A673 (cell line): Measurements from ENCODE around the gene SOX14. TPM values are rescaled to one million over a fixed set of nuclear protein-coding genes. Genes with fewer than 3 reads are reported as not detected.
A peak's percentile ranks its signal among the peaks of the same experiment; 100 is the strongest.

Experiments used
- BruUV-seq: library from RNA; stranded (reverse); fragments of 400-500 nt; replicated peaks from 2 replicates; lab custom pipeline; 2021; lab: Mats Ljungman, UMichigan
- CTCF ChIA-PET: fragments of 300-600 bp; sonication (Branson Sonifier 250); formaldehyde crosslinking; loops from one replicate; lab custom pipeline; 2022; ENCODE audit warnings: antibody characterized with exemption; lab: Charles Lee
- POLR2A ChIA-PET: fragments of 300-600 bp; sonication (Branson Sonifier 250); formaldehyde crosslinking; loops from one replicate; lab custom pipeline; 2022; ENCODE audit warnings: antibody characterized with exemption; ENCODE audit not compliant: low non-redundant PET; lab: Charles Lee
- DNase-seq: peaks from one replicate; pipeline ENCODE4 v3.0.0-alpha.2; 2015; ENCODE audit warnings: low spot score
- H3K27ac ChIP-seq: fragments of 200-600 bp; sonication (generic); 2 replicates; pipeline ENCODE4 v1.5.1; 2016; ENCODE audit warnings: mixed run types, low read depth, mild to moderate bottlenecking, mixed read lengths, antibody characterized with exemption, low read length; ENCODE audit not compliant: poor library complexity, severe bottlenecking
- H3K27me3 ChIP-seq: fragments of 200-600 bp; sonication (generic); replicated peaks from 2 replicates; pipeline ENCODE4 v1.6.1; 2017; ENCODE audit warnings: mixed run types, low read depth, mild to moderate bottlenecking, mixed read lengths, antibody characterized with exemption, low read length; ENCODE audit not compliant: insufficient read depth, poor library complexity
- H3K36me3 ChIP-seq: fragments of 200-600 bp; sonication (generic); 2 replicates; pipeline ENCODE4 v1.6.1; 2016; ENCODE audit warnings: mixed run types, mild to moderate bottlenecking, mixed read lengths, antibody characterized with exemption, low read length; ENCODE audit not compliant: insufficient read depth, poor library complexity, severe bottlenecking
- H3K4me1 ChIP-seq: fragments of 200-600 bp; sonication (generic); 2 replicates; pipeline ENCODE4 v1.6.1; 2017; ENCODE audit warnings: mixed run types, mild to moderate bottlenecking, mixed read lengths, antibody characterized with exemption, low read length; ENCODE audit not compliant: insufficient read depth, poor library complexity, severe bottlenecking
- H3K4me3 ChIP-seq: fragments of 200-600 bp; sonication (generic); 2 replicates; pipeline ENCODE4 v1.5.1; 2016; ENCODE audit warnings: low read depth, mixed run types, mild to moderate bottlenecking, mixed read lengths, low read length; ENCODE audit not compliant: poor library complexity, severe bottlenecking
- H3K9me3 ChIP-seq: fragments of 200-600 bp; sonication (generic); 2 replicates; pipeline ENCODE4 v1.6.1; 2016; ENCODE audit warnings: mixed run types, low read depth, mild to moderate bottlenecking, mixed read lengths, antibody characterized with exemption, low read length; ENCODE audit not compliant: poor library complexity, severe bottlenecking
- CTCF ChIP-seq: fragments of 300-800, 200-600 bp; sonication (generic); conservative IDR thresholded peaks from 2 replicates; pipeline ENCODE4 v1.5.1; 2017; ENCODE audit warnings: low read depth, mild to moderate bottlenecking, antibody characterized with exemption, low read length, moderate library complexity, mixed read lengths
- EZH2 ChIP-seq: fragments of 200-600 bp; sonication (generic); IDR thresholded peaks from 2 replicates; pipeline ENCODE4 v1.6.1; 2017; ENCODE audit warnings: borderline replicate concordance, low read depth, mild to moderate bottlenecking, mixed read lengths, antibody characterized with exemption, low read length; ENCODE audit not compliant: poor library complexity, severe bottlenecking
- intact Hi-C: fragments of 100-400 bp; cut with micrococcal nuclease; formaldehyde crosslinking; loops from one replicate; pipeline ENCODE4 v1.10.0; 2022; ENCODE audit not compliant: unreplicated experiment
- total RNA-seq: library from RNA; stranded (reverse); gene quantifications from 2 replicates; pipeline ENCODE4 v1.2.3, GENCODE V29; 2021

Gene SOX14
- total RNA-seq, 1 experiment from 2014 or later, result not detected

- H3K36me3 ChIP-seq, result no peaks in the 10 kb centered on the region
- ChIA-PET CTCF (no interaction called here), POLR2A (no interaction called here)
Measured at GRCh38 chr3:137807998-137808397, 43.9 kb downstream of the SOX14 start.

GRCh38 chr3:137809509-137809908 lies 45.4 kb downstream of the SOX14 start:
- POLR2A ChIA-PET, result no interaction called here
- CTCF ChIA-PET, result no interaction called here
- H3K4me1 ChIP-seq, result no peaks in the 10 kb centered on the region
- TF ChIP-seq EZH2, result no peak
- no peak for TF ChIP-seq CTCF
- no peaks in the 10 kb centered on the region for H3K36me3 ChIP-seq
- no peak overlapping the region for H3K4me3 ChIP-seq
- intact Hi-C loops, result no loop called here
- DNase-seq, result no peak
- BruUV-seq, result no TSS peak
- H3K27ac ChIP-seq, result no peak overlapping the region
- peaks cover 14% of the 10 kb centered on the region for H3K27me3 ChIP-seq
- H3K9me3 ChIP-seq, result no peaks in the 10 kb centered on the region

More at GRCh38 chr3:137807998-137808397, 43.9 kb downstream of the SOX14 start:
- H3K9me3 ChIP-seq, result no peaks in the 10 kb centered on the region
- BruUV-seq, result no TSS peak
- peaks cover 15% of the 10 kb centered on the region for H3K27me3 ChIP-seq
- intact Hi-C loops, result no loop called here
- TF ChIP-seq CTCF (no peak), EZH2 (no peak)
- no peaks in the 10 kb centered on the region for H3K4me1 ChIP-seq
- no peak overlapping the region for H3K27ac ChIP-seq
- H3K4me3 ChIP-seq, result no peak overlapping the region
- DNase-seq, result peak; percentile 4

- Histone ChIP-seq H3K9me3 (no peaks in the 10 kb centered on the region), H3K36me3 (no peaks in the 10 kb centered on the region), H3K27me3 (peaks cover 8% of the 10 kb centered on the region), H3K27ac (no peak overlapping the region), H3K4me3 (no peak overlapping the region), H3K4me1 (no peaks in the 10 kb centered on the region)
- TF ChIP-seq CTCF, result no peak
- no peak for DNase-seq
- POLR2A ChIA-PET, result no interaction called here
- CTCF ChIA-PET, result no interaction called here
- no TSS peak for BruUV-seq
- intact Hi-C loops, result no loop called here
Measured at GRCh38 chr3:137812023-137812422, 47.9 kb downstream of the SOX14 start.
